Rectal smooth muscle tissue (tissue), 1 donor: ENCODE results near the gene DTNBP1.
"Not testable (repeated sequence)": the region's sequence is repeated elsewhere in the genome, so short reads cannot be mapped to it uniquely, and the experiment has no call there.

Experiments
- H3K27ac ChIP-seq: one replicate; pipeline ENCODE4 v1.7.0; 2013; ENCODE audit warnings: low read depth, low read length, inconsistent platforms
- H3K27me3 ChIP-seq: one replicate; pipeline ENCODE4 v1.7.0; 2013; ENCODE audit warnings: low read length; ENCODE audit not compliant: control insufficient read depth, insufficient read depth
- H3K36me3 ChIP-seq: one replicate; pipeline ENCODE4 v1.7.0; 2013; ENCODE audit warnings: low read length; ENCODE audit not compliant: control insufficient read depth, insufficient read depth
- H3K4me1 ChIP-seq: one replicate; pipeline ENCODE4 v1.7.0; 2013; ENCODE audit warnings: low read length; ENCODE audit not compliant: control insufficient read depth, insufficient read depth
- H3K4me3 ChIP-seq: one replicate; pipeline ENCODE4 v1.7.0; 2013; ENCODE audit warnings: low read length
- H3K9ac ChIP-seq: one replicate; pipeline ENCODE4 v1.7.0; 2013; ENCODE audit warnings: low read length

DTNBP1 gene

DNA sequence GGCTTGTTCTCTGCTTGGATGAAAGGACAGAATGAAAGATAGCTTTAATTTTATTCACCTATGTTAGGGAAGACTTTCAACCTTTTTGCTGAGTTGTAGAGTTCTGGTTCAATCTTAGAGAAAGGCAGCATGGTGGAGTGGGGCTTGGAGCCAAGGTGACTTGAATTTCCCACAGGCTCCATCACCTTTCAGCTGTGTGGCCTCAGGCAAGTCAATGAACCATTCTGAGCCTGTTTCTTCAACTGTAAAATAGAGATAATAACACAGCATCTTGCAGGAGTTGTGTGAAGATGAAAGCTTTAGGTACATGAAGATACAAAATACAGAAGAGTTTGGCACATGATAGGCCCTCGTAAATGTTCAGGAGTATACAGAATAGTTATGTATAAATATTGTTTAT lies 19.1 kb upstream of the DTNBP1 start:
- Histone ChIP-seq H3K9ac (no peak overlapping the region), H3K4me1 (no peaks in the 10 kb centered on the region), H3K27me3 (no peaks in the 10 kb centered on the region), H3K4me3 (no peak overlapping the region), H3K36me3 (no peaks in the 10 kb centered on the region), H3K27ac (no peak overlapping the region)

DNA sequence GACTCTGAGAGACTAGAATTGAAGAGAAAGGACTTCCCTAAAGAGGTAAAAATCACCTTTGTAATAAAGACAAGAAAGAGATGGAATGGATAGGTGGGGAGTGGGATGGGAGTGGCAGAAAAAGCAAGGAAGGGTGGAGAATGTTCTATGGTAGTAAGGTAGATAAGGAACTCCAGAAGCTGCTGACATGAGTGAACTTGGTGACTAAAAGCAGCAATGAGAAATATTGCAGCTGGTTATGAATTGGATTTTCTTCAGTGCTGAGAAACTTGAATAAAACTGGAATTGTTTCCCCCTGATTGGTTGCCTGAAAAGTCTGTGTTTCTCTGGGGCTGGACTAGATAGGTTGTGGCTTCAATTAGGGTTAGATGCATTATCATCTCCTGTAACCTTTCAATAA lies 15.7 kb upstream of the DTNBP1 start:
- Histone ChIP-seq H3K9ac (no peak overlapping the region), H3K27ac (no peak overlapping the region), H3K4me1 (no peaks in the 10 kb centered on the region), H3K27me3 (no peaks in the 10 kb centered on the region), H3K4me3 (no peak overlapping the region), H3K36me3 (no peaks in the 10 kb centered on the region)

DNA sequence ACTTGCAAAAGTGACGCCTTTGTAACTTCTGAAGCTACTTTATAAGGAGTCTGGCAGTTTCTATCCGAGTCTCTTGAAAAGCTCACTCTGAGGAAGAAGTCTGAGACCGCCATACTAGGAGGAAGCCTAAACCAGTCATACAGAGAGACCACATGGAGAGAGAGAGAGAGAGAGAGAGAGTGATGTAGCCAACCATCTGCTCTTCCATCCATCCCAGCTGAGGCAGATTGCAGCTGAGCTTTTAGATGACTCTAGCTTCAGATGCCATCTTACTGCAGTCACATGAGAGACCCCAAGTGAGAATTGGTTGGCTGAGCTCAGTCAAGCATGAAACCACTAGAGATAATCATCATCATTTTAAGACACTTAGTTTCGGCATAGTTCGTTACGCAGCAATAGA lies 15.0 kb upstream of the DTNBP1 start:
- no peak overlapping the region for H3K4me3 ChIP-seq
- no peaks in the 10 kb centered on the region for H3K27me3 ChIP-seq
- no peaks in the 10 kb centered on the region for H3K4me1 ChIP-seq

DNA sequence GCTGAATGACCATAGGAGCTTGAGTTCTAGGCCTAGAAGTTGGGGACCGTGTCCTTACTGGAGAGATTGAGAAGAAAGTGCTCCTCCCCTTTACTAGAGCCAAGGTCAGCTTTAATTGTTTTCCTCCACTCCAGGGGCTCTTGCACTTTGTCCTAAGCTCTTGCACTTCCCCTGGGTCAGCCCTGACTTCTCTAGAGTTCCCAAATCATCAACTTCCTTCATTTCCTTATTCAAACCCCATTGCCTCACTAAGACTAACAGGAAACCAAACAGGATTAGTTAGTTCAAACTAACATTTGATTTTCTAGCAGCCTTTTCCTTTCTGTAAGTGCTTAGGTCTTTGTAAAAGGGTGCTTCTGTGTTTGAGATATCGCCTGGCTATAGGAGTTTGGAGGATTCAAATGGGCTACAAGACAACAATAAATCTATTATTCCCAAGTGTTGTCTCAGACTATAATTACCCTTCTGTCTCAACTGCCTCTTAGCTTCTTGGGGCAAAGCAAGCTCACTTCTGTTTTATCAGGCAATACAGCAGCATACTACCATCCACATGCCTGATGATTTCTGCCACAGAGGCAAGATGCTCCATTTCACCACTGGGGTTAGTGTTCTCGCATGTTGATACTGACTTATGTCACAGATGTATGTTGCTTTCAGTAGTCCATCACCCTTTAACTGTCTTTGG lies 12.8 kb upstream of the DTNBP1 start:
- no peaks in the 10 kb centered on the region for H3K4me1 ChIP-seq
- no peak overlapping the region for H3K27ac ChIP-seq
- no peak overlapping the region for H3K9ac ChIP-seq
- H3K4me3 ChIP-seq: no peak overlapping the region
- H3K27me3 ChIP-seq: no peaks in the 10 kb centered on the region
- H3K36me3 ChIP-seq: no peaks in the 10 kb centered on the region

More for the DNA sequence above, 15.0 kb upstream of the DTNBP1 start:
- no peak overlapping the region for H3K9ac ChIP-seq
- no peak overlapping the region for H3K27ac ChIP-seq
- no peaks in the 10 kb centered on the region for H3K36me3 ChIP-seq

DNA sequence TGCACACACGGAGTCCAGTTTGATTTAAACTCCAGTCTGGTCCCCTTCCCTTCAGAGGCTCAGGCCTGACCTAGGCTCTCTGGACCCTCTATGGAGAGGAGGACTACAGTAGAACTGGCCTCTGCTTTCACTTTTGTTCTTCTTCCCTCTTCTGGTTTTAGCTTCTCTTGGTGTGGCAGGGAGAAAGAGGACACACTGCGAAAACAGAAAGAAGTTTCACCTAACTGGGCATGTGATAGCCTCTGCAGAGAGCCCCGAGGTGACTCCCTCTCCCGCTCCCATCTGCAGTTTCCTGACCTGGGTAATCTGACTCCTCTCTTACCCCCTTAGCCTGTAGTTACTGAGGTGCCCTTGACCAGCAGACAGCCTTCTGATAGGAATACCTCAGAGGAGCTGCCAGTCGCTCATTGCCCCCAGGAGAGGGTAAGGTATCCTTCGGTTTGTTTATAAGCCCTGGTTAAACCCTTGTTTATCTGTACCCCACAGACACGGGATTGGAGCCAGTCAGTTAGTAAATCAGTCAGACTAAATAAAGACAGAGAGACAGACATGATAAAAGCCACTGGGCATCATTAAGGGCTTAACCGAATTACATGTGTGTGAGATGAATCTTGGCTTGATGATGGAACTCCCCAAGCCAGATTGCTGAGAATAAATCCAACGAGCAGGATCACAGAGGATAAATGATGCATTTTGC lies 12.0 kb upstream of the DTNBP1 start:
- Histone ChIP-seq H3K4me1 (no peaks in the 10 kb centered on the region), H3K27ac (no peak overlapping the region), H3K9ac (no peak overlapping the region), H3K27me3 (no peaks in the 10 kb centered on the region), H3K36me3 (no peaks in the 10 kb centered on the region), H3K4me3 (no peak overlapping the region)

DNA sequence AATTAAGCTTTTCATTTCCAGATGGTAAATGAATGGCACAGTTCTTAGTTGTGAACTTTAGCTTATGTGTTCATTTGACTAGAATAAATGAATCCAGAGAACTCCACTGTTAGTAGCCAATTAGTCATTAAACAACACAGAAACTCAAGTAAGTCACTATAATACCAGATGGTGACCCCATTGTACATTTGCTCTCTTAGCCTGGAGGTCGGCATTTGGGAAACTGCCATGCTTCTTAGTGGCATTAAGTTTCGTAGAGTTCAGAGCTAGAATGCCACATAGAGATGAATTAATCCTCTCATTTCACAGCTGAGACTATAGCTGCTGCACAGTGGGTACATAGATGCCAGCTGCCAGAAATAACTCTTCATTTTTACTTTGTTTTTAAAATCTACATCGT lies 10.8 kb upstream of the DTNBP1 start:
- H3K27me3 ChIP-seq: no peaks in the 10 kb centered on the region
- no peaks in the 10 kb centered on the region for H3K4me1 ChIP-seq
- H3K36me3 ChIP-seq: no peaks in the 10 kb centered on the region
- H3K9ac ChIP-seq: no peak overlapping the region
- no peak overlapping the region for H3K27ac ChIP-seq
- H3K4me3 ChIP-seq: no peak overlapping the region

DNA sequence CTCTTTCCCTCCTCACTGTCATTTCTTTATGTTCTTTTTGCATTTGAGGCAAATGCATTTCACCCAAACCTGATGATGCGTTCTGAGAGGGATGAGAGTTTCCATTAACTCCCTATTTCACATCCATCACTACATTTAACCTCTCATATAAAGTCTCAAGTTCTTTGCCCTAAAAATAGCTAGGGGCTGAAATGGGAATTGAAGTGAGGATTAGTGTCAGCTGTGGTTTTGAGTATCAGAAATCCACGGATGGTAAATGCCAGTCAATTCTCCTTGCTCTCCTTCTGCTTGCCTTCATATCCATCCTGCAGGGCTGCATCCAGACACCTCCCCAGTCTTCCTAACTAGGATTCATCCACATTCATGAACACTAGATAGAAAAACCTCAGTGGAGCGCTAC lies 10.0 kb upstream of the DTNBP1 start:
- Histone ChIP-seq H3K9ac (no peak overlapping the region), H3K27me3 (no peaks in the 10 kb centered on the region), H3K4me1 (no peaks in the 10 kb centered on the region), H3K36me3 (no peaks in the 10 kb centered on the region), H3K4me3 (no peak overlapping the region), H3K27ac (no peak overlapping the region)

DNA sequence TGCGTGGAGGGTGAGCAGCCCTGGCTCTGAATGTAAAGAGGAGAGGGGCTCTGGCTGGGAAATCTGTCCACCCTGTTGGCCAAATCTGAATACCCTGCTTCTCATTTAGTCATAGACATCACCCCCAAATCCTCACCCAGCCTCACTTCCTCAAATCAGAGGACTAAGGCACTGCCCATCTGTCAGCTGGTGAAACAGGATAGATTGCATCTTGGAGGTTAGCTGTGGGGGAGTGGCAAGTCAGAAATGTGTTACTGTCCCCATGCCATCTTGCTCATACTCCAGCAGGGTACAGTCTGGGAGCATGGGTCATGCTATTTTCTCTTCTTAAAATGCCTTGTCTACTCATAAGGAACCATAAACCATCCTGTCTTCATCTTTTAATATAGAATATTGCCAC lies 9.5 kb upstream of the DTNBP1 start:
- no peak overlapping the region for H3K4me3 ChIP-seq

DNA sequence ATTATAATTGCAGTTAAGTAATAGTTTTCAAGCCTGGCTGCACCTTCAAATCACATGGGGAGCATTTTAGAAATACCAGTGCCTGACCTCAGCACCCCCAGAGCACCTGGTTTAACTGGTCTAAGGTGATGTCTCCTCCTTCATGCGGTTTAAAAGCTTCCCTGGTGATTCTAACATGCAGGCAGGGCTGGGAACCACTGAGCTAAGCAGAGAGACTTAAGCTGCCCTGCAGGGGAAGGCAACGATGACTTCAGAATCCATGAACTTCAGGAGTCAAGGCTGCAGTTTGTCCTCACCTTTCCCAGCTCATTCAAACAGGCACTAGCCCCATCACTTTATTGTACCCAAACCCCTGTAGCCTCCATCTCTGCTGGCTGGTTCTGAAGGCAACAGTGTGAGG lies 6.1 kb upstream of the DTNBP1 start:
- Histone ChIP-seq H3K9ac (no peak overlapping the region), H3K27ac (no peak overlapping the region), H3K27me3 (no peaks in the 10 kb centered on the region), H3K4me3 (no peak overlapping the region), H3K4me1 (no peaks in the 10 kb centered on the region), H3K36me3 (no peaks in the 10 kb centered on the region)

More for the DNA sequence above, 9.5 kb upstream of the DTNBP1 start:
- H3K36me3 ChIP-seq: no peaks in the 10 kb centered on the region
- no peaks in the 10 kb centered on the region for H3K27me3 ChIP-seq
- no peak overlapping the region for H3K27ac ChIP-seq
- no peak overlapping the region for H3K9ac ChIP-seq
- no peaks in the 10 kb centered on the region for H3K4me1 ChIP-seq

DNA sequence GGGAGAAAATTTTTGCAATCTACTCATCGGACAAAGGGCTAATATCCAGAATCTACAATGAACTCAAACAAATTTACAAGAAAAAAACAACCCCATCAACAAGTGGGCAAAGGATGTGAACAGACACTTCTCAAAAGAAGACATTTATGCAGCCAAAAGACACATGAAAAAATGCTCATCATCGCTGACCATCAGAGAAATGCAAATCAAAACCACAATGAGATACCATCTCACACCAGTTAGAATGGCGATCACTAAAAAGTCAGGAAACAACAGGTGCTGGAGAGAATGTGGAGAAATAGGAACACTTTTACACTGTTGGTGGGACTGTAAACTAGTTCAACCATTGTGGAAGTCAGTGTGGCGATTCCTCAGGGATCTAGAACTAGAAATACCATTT lies 4.1 kb upstream of the DTNBP1 start:
- not testable (repeated sequence) for H3K9ac ChIP-seq, H3K27ac ChIP-seq, H3K4me3 ChIP-seq, H3K4me1 ChIP-seq, H3K27me3 ChIP-seq, H3K36me3 ChIP-seq

DNA sequence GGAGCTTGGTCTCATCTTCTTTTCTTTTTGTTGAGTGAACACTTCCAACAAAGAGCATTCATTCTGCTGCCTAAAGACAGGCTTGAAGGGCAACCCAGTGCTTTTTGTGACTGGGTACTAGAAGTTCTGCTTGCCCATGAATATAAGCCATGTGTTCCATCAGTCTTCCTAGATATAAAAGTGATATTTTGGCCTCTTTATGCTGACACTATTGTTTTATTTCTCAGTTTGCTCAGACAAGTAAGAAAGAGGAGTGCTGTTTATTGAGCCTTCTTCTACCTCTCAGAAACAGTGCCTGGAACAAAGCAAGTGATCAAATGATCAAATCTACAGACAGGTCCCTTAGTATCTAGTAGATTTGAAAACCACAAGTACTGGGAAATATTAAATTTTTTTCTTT lies 2.4 kb upstream of the DTNBP1 start:
- Histone ChIP-seq H3K27ac (no peak overlapping the region), H3K9ac (no peak overlapping the region), H3K4me3 (no peak overlapping the region), H3K27me3 (no peaks in the 10 kb centered on the region), H3K4me1 (peaks cover 8% of the 10 kb centered on the region), H3K36me3 (no peaks in the 10 kb centered on the region)

DNA sequence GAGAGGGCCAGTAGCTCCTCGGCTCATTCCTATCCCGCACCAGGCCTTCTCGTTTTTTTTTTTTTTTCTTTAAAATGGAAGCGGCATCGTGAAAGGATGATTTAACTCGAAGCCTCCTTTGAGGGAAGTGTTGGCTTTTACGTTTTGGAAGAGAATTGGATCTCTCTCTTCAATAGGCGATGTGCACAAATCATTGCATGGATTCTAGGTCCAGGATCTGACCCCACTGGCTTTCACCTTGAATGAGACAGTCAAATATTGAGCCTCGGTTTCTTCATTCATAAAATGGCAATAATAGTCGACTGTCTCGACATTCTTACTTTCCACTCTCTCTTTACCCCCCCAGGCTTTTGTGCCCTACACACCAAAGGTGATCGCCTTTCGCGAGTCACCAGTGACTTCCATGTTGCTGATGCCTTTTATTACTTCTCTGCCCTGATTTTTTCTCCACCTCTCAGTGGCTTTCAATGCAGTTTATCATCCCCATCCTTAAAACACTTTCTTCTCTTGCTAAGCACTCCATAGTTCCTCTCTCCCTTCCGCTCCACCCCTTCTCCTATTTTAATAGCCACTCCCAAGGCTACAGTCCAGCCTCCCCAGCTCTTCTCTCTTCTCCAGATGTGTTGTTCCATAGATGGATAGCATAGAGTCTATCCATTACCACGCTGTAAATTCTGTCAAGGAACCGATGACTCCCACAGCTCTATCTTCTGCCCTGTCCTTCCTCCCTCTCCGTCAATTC lies 473 bp upstream of the DTNBP1 start:
- H3K4me1 ChIP-seq: peaks cover 8% of the 10 kb centered on the region
- no peak overlapping the region for H3K27ac ChIP-seq
- no peak overlapping the region for H3K9ac ChIP-seq

More for the DNA sequence above, 473 bp upstream of the DTNBP1 start:
- Histone ChIP-seq H3K27me3 (no peaks in the 10 kb centered on the region), H3K4me3 (peak overlapping the region; percentile 66), H3K36me3 (no peaks in the 10 kb centered on the region)
